HuH-7.5 (cell line): ENCODE data around the gene CLEC16A.

Experiments used
- DNase-seq: peaks from one replicate; pipeline ENCODE4 v3.0.0; 2011; ENCODE audit warnings: low spot score

CLEC16A gene

GRCh38 chr16:11020388-11020787 is 76.0 kb downstream of the CLEC16A start:
- no peak for DNase-seq

- DNase-seq: no peak
Observed at GRCh38 chr16:11020792-11021551, 76.6 kb downstream of the CLEC16A start.

- DNase-seq: no peak
Observed at GRCh38 chr16:11022002-11022401, 77.6 kb downstream of the CLEC16A start.

DNA sequence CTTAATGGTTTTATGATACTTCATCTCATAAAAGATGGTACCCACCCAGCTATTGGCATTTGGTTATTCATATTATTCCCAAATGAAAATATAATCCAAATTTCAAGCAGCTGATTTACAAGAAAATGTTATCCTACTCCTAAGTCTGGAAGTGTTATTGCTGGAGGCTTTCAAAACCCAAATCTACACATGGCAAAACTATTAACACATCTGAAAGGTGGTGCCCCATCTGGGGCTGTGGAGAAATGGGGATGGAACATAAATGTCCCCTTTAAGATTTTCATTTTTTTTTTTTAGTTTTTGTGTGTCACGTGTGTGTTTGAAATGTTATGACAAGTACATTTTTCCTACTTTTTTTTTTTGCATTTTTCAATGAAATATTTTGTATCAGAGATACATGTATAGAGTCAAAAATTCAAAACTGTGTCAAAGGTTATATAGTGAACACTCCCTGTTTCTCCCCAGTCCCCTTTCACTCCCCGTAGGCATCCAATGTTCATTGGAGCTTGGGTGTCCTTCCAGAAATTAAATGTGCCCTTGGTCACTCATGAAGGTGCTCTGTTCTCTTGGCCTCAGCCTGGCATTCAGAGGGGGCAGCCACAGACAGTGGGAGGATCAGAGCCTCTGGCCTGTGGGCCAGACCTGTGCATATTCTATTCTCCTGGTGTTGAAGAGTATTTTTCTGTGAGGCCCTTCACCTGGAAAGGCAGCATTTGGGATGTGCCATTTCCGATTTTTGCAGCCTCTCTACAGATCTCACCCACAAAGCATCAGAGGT is 79.1 kb downstream of the CLEC16A start:
- no peak for DNase-seq

DNA sequence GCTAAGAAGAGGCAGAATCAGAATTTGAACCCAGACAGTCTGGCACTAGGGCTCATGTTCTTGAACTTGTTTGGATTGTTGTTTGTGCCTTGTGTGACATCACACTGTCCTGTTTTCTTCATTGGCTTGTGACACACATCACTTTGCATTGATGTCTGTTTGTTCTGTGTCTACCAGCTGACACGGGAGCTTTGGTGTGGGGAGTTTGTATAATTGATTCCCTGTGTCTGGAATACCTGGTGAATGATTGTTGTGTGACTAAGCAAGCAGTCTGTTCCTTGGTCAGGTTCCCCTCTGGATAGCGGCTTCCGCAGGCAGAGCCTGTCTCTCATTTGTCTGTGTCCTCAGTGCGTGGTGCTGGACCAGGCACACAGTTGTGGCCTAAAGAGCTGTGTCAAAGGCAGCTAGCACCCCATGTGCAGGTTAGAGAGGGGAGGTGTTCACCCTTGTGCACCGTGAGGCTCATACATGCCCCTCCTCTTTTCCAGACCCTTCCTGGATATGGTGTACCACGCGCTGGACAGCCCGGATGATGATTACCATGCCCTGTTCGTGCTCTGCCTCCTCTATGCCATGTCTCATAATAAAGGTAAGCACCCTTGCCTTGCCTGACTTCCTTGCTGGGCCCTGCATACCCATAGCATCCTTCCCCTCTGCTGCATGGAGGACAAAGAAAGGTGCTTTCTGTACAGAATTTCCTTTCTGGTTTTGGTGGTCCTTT is 80.1 kb downstream of the CLEC16A start:
- DNase-seq: no peak

GRCh38 chr16:11025120-11025531 is 80.8 kb downstream of the CLEC16A start:
- no peak for DNase-seq

DNA sequence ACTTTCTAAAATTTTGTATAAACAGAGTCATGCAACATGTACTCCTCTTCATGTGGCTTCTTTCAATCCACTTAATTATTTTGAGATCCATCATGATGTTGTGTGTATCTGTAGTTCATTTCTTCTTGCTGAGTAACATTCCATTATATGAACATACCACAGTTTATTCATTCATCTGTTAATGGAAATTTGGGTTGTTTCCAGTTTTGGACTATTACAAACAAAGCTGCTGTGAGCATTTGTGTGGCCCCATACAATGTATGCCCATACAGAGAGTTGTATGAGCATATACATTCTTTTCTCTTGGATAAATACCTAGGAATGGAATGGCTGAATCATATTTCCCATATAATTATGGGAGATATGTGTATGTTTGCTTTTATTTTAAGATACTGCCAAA is 85.6 kb downstream of the CLEC16A start:
- DNase-seq: no peak

DNA sequence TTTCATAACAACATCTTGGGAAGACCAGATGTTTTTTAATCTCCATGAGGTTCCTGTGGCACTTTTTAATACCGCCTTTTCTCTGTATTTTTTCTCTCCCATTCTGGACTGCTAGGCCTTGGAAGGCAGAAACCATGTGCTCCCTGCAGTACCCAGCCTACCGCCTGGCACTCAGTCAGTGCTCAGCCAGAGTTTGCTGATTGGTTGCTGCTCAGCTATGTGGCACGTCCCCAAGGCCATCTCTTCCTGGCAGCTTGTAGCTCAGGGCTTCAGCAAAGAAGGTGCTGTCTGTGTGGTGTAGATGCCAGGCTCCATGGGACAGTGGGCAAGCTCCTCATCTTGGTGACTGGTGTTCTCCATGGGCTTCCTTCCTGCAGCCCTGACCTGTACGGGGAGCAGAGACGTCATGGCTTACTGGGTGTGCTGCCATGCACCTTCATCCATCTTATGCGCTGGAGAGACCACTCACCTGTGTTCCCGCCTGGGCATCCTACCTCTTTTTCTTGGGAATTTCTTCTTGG is 86.7 kb downstream of the CLEC16A start:
- DNase-seq: no peak

DNA sequence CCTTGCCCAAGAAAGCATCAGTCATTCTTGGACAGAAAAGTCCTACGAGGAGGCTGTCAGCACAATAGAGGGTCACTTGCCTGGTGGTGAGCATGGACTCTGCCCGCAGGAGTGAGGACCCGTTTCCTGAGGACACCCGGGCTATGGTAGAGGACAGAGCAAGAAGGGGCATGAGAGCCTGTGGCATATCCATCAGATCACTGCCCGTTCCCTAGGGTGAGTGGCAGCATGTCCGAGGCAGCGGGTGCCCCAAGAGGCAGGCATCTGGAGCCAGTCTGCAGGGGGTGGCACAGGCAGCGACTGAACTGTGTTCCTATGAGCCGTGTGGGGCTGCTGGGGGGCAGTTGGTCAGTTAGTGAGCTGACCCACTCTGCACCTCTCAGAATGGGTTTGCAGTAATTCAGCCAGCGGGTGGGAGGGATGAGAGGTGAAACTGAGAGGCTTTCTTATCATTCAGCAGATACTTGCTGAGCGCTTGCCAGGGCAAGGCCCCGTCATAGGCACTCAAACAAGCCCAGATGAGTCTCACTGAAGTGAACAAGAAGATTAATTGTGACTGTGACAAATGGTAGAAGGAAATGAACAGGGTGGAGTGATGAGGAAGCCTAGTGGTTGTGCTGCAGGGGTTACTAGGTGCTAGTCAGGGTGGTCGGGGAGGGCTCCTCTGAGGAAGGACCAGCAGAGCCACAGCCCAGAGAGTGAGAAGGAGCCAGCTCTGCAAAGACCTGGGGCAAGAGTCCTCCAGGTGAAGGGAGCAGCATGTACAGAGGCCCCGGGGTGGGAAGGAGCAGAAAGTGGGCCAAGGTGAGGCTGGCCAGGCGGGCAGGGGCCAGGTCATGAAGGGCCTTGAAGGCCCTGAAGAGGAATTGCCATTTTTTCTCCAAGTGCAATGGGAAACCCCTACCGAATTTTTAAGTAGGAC is 87.9 kb downstream of the CLEC16A start:
- no peak for DNase-seq

GRCh38 chr16:11032922-11033291 is 88.5 kb downstream of the CLEC16A start:
- DNase-seq: no peak

GRCh38 chr16:11033629-11034420 is 89.5 kb downstream of the CLEC16A start:
- no peak for DNase-seq

GRCh38 chr16:11034481-11034931 is 90.1 kb downstream of the CLEC16A start:
- no peak for DNase-seq

GRCh38 chr16:11035096-11035495 is 90.7 kb downstream of the CLEC16A start:
- no peak for DNase-seq

DNA sequence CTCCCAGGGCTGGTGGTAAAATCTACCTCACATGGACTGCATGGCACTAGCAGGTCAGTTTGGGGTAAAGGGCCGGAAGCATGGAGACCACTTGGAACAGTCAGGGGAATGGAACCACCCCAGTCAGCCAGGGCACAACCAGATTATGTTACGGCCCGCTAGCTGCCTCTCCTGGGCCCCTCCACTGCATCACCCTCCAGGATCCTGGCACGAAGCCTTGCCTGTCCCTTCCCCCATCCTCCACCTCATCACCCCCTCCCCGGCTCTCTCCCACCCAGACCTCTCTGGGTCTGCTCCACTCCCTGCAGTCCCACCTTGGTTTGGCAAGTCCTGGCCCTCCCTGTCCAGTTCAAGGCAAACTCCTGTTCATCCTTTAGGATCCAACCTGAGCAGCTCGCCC is 91.7 kb downstream of the CLEC16A start:
- no peak for DNase-seq

DNA sequence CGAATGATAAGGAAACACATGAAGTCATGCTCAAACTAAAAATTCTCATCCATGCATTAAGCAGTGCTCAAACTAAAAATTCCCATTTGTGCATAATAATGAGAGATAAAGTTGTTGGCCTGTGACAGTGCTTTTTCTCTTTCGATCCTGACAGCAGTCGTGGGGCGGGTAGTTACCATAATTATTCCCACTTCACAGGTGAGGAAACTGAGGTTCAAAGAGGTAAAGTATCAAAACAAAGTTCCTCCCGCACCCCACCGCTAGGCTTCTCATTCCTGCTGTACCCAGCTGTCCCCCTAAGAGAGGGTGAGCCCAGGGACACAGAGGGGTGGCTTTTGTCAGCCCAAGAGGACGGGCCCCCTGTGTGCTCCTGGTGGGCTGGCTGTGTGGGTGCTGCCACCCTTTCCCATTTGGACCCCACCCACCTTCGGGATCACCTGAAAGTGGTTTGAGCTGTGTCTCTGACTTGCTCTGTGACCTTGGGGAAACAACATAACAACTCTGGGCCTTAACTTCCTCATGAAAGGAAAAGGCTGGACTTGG is 92.6 kb downstream of the CLEC16A start:
- DNase-seq: no peak

DNA sequence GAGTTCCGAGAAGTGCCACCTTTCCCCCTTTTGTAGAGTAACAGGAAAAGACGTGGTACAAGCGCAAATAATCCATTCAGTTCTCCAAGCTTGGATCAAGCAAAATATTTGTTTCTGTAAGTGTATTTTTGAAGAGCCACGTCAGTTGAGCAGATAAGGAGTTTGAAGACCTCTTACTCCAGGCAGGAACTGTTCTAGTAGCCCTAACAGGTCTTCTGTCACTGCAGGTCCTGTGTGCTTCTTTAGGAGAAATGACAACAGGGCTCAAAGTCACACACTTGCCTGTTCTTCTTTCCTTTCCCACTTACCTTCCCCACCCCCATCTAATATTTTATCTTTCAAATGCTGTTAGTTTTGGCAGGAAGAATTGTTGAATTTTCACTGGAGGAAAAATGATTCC is 93.9 kb downstream of the CLEC16A start:
- DNase-seq: no peak

DNA sequence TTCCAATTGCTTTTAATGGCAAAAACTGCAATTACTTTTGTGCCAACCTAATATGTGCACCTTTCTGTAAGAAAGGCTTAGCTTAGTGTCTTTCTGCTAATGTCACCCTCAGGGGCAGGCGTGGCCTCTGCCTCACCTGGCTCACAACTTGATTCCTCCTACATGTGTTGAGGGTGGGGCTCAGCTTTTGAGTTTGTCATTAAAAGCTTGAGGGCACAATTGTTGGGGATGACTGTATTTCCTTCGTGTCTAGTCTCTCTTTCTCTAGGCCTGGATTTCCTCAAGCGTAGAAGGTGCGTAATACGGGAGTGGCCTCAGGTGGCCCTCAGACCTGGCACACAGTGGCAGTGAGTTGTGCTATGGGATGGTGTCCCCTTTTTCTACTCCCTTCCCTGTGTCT is 94.4 kb downstream of the CLEC16A start:
- no peak for DNase-seq

DNA sequence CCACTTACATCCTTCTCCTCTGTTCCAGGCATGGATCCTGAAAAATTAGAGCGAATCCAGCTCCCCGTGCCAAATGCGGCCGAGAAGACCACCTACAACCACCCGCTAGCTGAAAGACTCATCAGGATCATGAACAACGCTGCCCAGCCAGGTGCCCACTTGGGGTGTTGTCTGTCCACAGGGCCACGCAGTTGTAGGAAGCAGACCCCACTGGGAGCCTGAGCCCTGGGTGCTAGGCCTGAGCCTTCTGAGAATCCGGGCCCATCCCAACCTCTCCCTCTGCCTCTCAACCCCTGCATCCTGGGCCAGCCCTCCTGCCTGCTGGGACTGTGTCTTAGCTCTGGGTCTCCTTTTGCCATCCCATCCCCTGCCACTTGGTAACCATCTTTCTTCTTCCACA is 95.4 kb downstream of the CLEC16A start:
- no peak for DNase-seq

DNA sequence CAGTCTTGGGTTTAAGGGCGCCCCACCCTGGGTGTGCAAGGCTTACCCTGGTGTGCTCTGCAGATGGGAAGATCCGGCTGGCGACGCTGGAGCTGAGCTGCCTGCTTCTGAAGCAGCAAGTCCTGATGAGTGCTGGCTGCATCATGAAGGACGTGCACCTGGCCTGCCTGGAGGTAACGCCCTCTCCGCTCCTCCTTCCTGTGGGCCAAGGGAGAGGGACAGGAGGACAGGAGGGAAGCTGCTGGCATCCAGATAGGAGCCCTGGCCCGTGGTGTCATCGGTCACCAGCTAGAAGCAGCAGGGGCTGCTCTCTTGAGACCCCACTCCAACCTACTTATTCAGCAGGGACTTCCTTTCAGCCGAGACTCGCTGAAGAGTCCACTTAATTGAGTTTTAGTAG is 97.8 kb downstream of the CLEC16A start:
- DNase-seq: no peak

- no peak for DNase-seq
Observed at GRCh38 chr16:11045441-11045840, 101.1 kb downstream of the CLEC16A start.
